Sigmoid colon (tissue), 4 donors: ENCODE results near the gene SLC16A12.

ENCODE experiments used
- EP300 ChIP-seq, 4 donors: sonication (generic); formaldehyde crosslinking; IDR thresholded peaks; one replicate each; pipeline ENCODE4 v1.6.1; 2017; ENCODE audit warnings: antibody characterized with exemption in 4 of 4
- POLR2A ChIP-seq, 2 donors: fragments of 450-650 bp; IDR thresholded peaks; one replicate each; pipeline ENCODE4 v1.6.1; 2016; ENCODE audit warnings: antibody characterized with exemption in 2 of 2, mild to moderate bottlenecking in 2 of 2, moderate library complexity in 2 of 2
- POLR2AphosphoS5 ChIP-seq, 4 donors: sonication (generic); formaldehyde crosslinking; IDR thresholded peaks; one replicate each; pipeline ENCODE4 v1.6.1; 2017; ENCODE audit warnings: antibody characterized with exemption in 4 of 4
- TF ChIP-seq, protein P1 (sequence below), 4 experiments: fragments of 450-650 bp in 3 of 4; fragments of 200-600 bp in 1 of 4; IDR thresholded peaks; one replicate each; pipeline ENCODE4 v1.5.1; 2016 to 2019; ENCODE audit warnings: antibody characterized with exemption in 4 of 4, mild to moderate bottlenecking in 3 of 4, moderate library complexity in 2 of 4

DNA sequence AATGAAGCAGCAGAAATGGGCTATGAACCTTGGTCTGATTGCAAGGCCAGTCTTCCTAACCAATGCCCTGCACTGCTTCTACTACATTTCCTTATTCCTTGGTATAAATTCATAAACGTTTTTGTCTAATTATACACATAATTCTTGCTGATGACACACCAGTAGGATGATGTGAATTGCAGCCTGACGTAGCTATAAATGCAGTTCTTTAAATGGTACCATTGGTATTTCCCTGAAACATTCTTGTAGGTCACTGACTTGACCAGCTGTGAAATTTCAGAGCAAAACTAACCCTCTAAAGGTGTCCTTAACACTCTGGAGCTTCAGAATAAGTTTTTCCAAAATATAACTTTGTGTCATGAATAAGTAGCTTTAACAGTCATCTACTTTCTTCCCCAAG, 70.2 kb downstream of the SLC16A12 start:
- TF ChIP-seq, protein P1, sequence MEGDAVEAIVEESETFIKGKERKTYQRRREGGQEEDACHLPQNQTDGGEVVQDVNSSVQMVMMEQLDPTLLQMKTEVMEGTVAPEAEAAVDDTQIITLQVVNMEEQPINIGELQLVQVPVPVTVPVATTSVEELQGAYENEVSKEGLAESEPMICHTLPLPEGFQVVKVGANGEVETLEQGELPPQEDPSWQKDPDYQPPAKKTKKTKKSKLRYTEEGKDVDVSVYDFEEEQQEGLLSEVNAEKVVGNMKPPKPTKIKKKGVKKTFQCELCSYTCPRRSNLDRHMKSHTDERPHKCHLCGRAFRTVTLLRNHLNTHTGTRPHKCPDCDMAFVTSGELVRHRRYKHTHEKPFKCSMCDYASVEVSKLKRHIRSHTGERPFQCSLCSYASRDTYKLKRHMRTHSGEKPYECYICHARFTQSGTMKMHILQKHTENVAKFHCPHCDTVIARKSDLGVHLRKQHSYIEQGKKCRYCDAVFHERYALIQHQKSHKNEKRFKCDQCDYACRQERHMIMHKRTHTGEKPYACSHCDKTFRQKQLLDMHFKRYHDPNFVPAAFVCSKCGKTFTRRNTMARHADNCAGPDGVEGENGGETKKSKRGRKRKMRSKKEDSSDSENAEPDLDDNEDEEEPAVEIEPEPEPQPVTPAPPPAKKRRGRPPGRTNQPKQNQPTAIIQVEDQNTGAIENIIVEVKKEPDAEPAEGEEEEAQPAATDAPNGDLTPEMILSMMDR (IDR thresholded peaks at IDR 0.05): no peak
- TF ChIP-seq POLR2AphosphoS5 (IDR thresholded peaks at IDR 0.05) (no peak), POLR2A (IDR thresholded peaks at IDR 0.05) (no peak), EP300 (IDR thresholded peaks at IDR 0.05) (no peak)
